Activated CD4-positive, CD25-positive, alpha-beta regulatory T cell (primary cell): ENCODE results near the gene GOLPH3L.
A peak's percentile ranks its signal among the peaks of the same experiment; 100 is the strongest.
"Not testable (repeated sequence)": the region's sequence is repeated elsewhere in the genome, so short reads cannot be mapped to it uniquely, and the experiment has no call there.

Source experiments
- DNase-seq, 4 experiments: peaks; one replicate each; lab custom pipeline; 2025; lab: John Stamatoyannopoulos, UW

The GOLPH3L gene

GRCh38 chr1:150696995-150697927 is at the start of gene GOLPH3L:
TSS of gene GOLPH3L (minus strand) at chr1:150697154. CDS start at chr1:150694838, 2,316 bp downstream.
- peak; percentile 49 to 69 (median 61) for DNase-seq

GRCh38 chr1:150730130-150730721 is 33.3 kb upstream of the GOLPH3L start:
- no peak for DNase-seq

GRCh38 chr1:150724336-150724735 is 27.4 kb upstream of the GOLPH3L start:
- no peak for DNase-seq

GRCh38 chr1:150720703-150721102 is 23.7 kb upstream of the GOLPH3L start, which contains the start of gene HORMAD1:
TSS of gene HORMAD1 (minus strand) at chr1:150720895. CDS start at chr1:150719505, 1,390 bp downstream.
- no peak for DNase-seq

GRCh38 chr1:150720098-150720497 is 23.1 kb upstream of the GOLPH3L start:
- no peak for DNase-seq

GRCh38 chr1:150718225-150718891 is 21.4 kb upstream of the GOLPH3L start:
- no peak for DNase-seq

GRCh38 chr1:150709031-150709430 is 12.1 kb upstream of the GOLPH3L start:
- not testable (repeated sequence) for DNase-seq

GRCh38 chr1:150708595-150708994 is 11.6 kb upstream of the GOLPH3L start:
- DNase-seq, result no peak

GRCh38 chr1:150706091-150706490 is 9.1 kb upstream of the GOLPH3L start:
- no peak for DNase-seq

GRCh38 chr1:150703427-150703826 is 6.5 kb upstream of the GOLPH3L start:
- DNase-seq, result no peak

- no peak for DNase-seq
These were observed 364 bp downstream of the GOLPH3L start for GRCh38 chr1:150696590-150696989.

- DNase-seq, result no peak
These were observed 792 bp downstream of the GOLPH3L start for GRCh38 chr1:150696162-150696561.

- no peak for DNase-seq
These were observed 1.4 kb downstream of the GOLPH3L start for GRCh38 chr1:150695561-150695960.

GRCh38 chr1:150692720-150693119 is 4.2 kb downstream of the GOLPH3L start:
- no peak for DNase-seq

- no peak for DNase-seq
These were observed 8.2 kb downstream of the GOLPH3L start for GRCh38 chr1:150688763-150689162.

- DNase-seq, result no peak
These were observed 10.7 kb downstream of the GOLPH3L start for GRCh38 chr1:150686275-150686674.

- DNase-seq, result no peak
These were observed 13.0 kb downstream of the GOLPH3L start for GRCh38 chr1:150683914-150684313.

- no peak for DNase-seq
These were observed 18.0 kb downstream of the GOLPH3L start for GRCh38 chr1:150678988-150679387.

GRCh38 chr1:150674881-150675280 is 22.1 kb downstream of the GOLPH3L start:
- DNase-seq, result no peak

- DNase-seq, result no peak
These were observed 33.6 kb downstream of the GOLPH3L start for GRCh38 chr1:150663321-150663720.

GRCh38 chr1:150662811-150663210 is 34.1 kb downstream of the GOLPH3L start:
- DNase-seq, result no peak

- DNase-seq, result no peak
These were observed 35.8 kb downstream of the GOLPH3L start for GRCh38 chr1:150661156-150661555.

GRCh38 chr1:150660584-150660983 is 36.4 kb downstream of the GOLPH3L start:
- DNase-seq, result no peak
